ENCODE measurements around the gene GATA1.
"Not testable (repeated sequence)": the region's sequence is repeated elsewhere in the genome, so short reads cannot be mapped to it uniquely, and the experiment has no call there.

GATA1 gene

DNA sequence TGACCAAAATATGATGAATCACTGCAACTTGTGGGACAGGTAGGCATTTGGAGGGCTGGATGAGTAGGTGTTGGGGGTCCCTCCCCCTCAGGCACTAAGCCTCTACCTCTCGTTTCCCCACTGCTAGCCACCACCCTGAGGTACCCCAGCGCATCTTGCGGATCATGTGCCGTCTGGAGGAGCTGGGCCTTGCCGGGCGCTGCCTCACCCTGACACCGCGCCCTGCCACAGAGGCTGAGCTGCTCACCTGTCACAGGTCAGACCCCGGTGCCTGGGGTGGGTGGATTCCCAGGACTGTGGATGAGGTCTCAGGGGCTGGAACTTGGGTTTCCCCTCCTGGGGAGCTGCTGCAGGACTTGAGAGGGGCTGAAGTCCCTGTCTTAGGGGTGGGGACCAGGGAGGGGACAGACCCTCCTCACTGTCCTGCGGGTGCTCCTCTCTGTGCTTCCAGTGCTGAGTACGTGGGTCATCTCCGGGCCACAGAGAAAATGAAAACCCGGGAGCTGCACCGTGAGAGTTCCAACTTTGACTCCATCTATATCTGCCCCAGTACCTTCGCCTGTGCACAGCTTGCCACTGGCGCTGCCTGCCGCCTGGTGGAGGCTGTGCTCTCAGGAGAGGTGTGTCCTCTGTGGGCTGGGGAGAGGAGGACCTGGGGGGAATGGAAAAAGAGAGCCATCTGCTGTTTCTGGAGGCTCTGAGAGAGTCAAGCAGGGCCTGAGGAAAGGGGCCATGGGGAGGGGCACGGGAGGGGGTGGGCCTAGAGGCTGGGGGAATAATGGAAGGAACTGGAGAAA lies 29.8 kb downstream of the GATA1 start:
- no peak for DNase-seq

DNA sequence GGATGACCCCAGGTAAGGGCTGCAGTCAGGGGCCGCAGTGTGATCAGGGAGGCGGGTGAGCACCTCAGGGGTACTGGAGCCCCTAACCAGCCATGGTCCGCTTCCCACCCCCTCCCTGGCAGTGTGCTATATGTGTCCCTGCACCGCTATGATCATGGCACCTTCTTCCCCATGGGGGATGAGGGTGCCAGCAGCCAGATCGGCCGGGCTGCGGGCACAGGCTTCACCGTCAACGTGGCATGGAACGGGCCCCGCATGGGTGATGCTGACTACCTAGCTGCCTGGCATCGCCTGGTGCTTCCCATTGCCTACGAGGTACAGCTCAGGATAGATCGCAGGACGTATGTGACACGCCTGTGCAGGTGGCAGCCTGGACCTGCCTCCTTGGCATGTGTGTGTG lies 31.7 kb downstream of the GATA1 start:
- DNase-seq = no peak

DNA sequence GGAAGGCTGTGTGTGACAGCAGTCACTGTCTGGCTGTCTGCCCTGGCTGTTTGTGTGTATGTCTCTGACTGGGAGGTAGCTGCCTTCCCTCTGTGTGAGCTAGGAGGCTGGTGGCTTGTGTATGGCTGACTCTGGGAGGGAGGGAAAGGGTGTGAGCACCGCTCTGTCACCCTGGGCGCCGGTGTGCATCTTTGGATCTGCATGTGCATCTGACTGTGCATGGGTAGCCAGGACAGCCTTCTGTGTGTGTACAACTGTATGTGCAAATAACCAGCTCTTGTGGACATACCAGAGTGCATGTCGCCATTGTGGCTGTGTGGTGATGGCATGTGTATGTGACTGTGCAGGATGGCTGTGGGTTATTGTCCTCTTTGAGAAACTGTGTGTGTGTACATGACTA lies 32.5 kb downstream of the GATA1 start:
- no peak for DNase-seq

DNA sequence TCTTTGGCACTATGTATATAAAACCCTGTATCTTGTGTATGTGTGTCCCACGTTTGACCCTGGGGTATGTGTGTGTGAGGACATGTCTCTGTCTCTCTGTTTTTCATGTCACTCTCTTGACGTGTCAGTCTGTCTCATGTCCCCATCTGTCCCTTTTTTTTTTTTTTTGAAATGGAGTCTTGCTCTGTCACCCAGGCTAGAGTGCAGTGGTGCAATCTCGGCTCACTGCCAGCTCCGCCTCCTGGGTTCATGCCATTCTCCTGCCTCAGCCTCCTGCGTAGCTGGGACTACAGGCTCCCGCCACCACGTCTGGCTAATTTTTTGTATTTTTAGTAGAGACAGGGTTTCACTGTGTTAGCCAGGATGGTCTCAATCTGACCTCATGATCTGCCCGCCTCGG lies 33.0 kb downstream of the GATA1 start:
- not testable (repeated sequence) for DNase-seq

- DNase-seq = no peak
These were observed 36.7 kb downstream of the GATA1 start for GRCh38 chrX:48823053-48823452.

GRCh38 chrX:48824066-48824465 lies 37.7 kb downstream of the GATA1 start:
- DNase-seq = no peak

- DNase-seq = peak; percentile 20
These were observed 39.9 kb downstream of the GATA1 start, which contains the start of gene ERAS for GRCh38 chrX:48826135-48826875. Gene ERAS, plus strand, starts transcription at chrX:48826513. Its CDS starts 2,611 bp downstream, at chrX:48829124.

DNA sequence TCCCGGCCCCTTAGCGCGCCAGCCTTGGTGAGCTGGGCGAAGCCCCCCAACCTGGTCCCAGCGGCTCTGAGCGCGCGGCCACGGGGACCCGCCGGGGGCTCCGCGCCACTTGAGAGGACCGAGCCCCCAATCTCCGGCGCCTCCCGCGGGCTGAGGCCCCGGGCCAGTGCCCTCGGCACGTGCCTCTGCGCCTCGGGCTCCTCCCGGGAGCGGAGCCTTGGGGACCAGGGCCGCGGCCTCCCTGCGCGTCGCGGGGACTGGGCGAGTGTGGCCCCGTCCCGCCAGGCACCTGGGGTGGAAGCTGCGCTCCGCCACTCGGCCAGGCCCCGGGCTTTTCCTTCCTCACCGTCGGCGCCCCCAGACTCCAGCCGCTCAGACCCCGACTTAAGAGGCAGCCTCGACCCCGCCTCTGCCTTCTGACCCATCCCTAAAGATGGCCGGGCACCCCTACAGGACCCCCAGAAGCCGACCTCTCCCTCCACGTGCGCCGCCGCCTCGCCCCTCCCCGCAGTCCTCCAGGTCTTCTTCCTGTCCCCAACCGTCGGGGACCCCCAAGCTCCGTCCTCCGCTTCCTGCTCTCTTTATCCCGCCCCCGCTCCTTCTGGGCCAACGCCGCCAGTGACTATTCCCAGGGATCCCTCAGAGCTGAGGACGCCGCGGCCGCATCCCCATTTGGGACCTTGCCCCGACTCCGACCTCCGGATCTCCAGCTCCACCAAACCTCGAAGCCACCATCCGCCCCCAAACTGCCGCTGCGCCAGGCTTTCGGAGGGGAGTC lies 40.7 kb downstream of the GATA1 start:
- DNase-seq = no peak

DNA sequence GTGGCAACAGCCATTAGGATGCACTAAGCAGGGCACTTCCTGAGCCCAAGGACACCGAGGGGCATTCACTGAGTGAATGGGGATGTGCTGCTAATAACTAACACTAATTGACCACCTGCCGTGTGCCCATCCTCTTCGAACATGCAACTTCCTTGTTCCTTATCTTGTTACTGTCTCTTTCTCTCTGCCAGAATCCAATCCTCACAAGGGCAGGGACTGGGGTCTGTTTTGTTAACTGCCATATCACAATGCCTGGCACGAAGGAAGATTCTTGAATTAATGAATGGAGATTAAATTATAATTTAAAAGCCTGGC lies 41.2 kb downstream of the GATA1 start:
- peak; percentile 12 for DNase-seq

- no peak for DNase-seq
These were observed 42.8 kb downstream of the GATA1 start for GRCh38 chrX:48829016-48829735.

DNA sequence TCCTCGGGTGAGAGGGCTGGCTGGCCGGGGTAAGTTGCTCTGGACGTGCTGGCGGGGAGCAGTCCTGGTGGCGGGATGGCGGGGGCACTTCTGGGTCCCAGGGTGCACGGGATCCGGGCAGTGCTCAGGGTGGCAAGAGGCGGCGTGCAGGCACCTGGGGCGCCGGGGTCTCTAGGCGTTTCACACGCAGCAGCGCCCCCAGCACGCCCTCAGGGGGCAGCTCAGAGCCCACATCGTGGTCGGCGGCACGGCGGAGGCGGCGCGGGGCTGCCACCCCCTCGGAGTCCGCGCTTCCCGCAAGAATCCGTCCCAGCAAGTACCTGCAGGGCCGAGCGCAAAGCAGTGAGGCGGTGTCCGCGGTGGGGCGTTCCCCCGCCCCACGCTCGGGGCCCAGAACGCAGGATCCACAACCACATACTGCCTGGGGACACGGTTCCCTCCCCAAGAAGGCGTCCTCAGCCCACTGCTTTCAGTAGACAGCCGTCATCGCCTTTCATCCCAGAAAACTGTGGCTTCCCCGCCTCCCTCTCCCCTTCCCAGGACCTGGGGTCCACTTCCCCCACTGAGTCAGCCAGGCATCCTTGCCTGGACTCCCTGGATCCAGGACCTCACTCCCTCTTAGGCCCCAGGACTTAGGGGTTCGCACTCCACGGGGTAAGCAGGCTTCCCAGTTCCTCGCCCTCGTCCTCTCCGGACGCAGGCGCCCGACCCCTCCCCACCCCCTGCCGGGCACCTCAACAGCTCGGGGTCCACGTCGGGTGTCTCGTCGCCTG lies 44.9 kb downstream of the GATA1 start:
- no peak for DNase-seq

DNA sequence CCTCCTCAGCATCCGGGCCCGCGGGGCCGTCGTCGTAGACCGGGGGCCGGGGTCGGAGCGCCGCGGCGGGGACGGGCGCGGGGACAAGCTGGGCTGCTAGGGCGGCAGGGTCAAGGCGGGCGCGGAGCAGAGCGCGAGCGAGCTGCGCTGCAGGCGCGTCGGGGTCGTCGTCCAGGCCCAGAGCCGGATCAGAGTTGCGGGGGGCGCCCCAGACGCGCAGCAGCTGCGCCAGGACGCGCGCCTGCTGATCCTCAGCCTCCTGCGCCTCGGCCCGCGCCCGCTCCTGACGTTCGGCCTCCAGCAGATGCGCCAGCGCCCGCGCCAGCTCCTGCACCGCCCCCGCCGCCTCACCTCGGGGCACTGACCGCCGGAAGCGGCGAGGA lies 45.5 kb downstream of the GATA1 start:
- no peak for DNase-seq

DNA sequence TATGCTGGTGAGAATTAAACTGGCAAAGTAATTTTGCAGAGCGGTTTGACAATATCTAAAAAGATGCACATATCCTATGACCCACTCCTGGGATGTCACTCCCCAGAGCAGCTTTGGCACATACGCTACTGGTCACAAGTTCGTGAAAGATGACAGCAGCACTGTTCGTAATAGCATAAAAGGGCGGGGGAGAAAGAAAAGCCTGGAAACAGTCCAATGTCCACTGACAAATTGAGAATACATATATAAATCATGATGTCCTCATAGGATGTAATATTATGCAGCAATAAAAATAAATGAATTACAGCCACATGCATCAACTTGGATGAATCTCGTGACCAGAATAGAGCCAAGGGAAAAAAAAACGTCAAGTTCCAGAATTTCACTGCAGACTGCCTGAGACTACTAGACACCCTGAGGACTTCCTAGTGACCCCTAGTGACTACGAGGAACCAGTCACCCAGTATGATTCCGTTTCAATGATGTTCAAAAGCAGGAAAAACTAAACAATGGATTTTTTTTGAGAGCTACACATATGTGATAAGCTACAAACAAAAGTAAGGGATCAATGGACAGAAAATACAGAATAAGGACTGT lies 47.2 kb downstream of the GATA1 start:
- no peak for DNase-seq

GRCh38 chrX:48834383-48834709 lies 48.0 kb downstream of the GATA1 start:
- no peak for DNase-seq

DNA sequence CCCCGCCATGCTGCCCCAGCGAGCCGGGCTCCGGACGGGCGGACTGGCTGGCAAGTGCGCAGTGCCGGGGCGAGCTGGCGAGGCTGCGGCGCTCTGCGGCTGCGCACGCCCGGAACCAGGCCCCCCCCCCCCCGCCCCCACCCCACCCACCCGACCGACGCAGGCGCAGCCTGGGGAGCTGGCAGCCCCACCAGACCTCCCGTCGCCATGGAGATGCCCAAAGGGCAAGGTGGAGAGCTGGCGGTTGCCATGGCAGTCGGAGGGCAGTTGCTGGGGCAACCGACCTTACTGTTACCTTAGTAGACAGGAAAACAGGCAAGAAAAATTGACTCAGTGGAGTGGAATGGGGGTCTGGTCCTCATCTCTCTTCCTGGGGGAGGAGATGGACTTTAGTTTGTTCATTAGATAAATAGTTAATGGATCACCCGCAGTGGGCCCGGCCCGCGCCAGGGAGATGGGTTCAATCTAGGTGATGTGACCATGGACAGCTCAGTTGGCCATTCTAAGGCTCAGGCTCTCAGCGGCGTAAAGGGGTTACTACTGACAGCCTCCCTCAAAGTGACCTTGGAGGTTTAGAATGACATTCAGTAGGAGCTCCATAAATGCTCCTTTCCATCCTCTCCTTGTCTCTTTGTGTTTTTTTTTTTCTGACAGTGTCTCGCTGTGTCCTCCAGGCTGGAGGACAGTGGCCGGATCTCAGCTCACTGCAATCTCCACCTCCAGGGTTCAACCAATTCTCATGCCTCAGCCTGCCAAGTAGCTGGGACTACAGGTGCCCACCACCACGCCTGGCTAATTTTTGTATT lies 49.3 kb downstream of the GATA1 start, which contains the start of gene PCSK1N:
Gene PCSK1N (minus strand): TSS at position 87 of the 806 bp plus-strand sequence. CDS start 78 bp downstream, at position 9.
- no peak for DNase-seq

DNA sequence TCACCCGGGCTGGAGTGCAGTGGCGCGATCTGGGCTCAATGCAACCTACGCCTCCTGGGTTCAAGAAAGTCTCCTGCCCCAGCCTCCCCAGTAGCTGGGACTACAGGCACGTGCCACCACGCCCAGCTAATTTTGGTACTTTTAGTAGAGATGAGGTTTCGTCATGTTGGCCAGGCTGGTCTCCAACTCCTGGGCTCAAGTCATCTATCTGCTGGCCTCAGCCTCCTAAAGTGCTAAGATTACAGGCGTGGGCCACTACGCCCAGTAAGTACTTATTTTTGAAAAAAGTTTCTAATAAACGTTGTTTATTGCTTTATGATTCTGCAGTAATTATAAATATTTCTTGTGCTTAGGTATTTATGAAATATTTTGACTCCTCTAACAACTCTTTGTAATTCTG lies 53.3 kb downstream of the GATA1 start:
- DNase-seq = no peak

All from hematopoietic multipotent progenitor cell treated with erythropoietin and hydrocortisone succinate and interleukin-3 and kit ligand, for 8 days (in vitro differentiated cells).